Measurements from ENCODE around the gene CCND2. TPM values are rescaled to one million over a fixed set of nuclear protein-coding genes. Genes with fewer than 3 reads are reported as not detected.

CCND2 gene
- total RNA-seq, 1 experiment from 2014 or later, result 194 TPM

DNA sequence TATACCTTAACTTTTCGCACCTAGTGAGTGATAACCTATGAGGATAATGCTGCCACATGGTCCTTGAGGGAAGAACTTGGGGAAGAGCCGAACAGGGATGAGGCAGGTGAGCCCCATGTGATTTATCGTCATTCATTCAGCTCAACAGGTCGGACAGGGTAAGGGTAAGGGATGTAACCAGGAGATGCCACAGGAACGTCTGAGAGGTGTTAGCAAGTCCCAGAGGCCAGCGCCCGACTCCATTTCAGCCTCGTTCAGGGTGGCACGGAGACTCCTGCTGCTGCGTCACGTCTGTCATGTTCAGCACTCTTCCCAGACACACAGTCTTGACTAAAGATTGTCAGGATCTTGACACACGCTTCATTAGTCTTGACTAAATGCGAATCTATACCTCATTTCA lies 24.1 kb downstream of the CCND2 start:
- ChIA-PET POLR2A (no interaction called here), CTCF (interaction anchor here (0.6 to 1.4 kb wide), 2 partner anchors 333 to 826 kb away, joined by 3 read pairs; no protein-coding TSS in a partner anchor)
- Mint-ChIP-seq H3K4me1 (peaks cover 25% of the 10 kb centered on the region), H3K27ac (peak overlapping the region; percentile 71; the same call in 1 of the 2 replicates), H3K4me3 (no peak overlapping the region), H3K9me3 (no peaks in the 10 kb centered on the region), H3K36me3 (peaks cover 87% of the 10 kb centered on the region), H3K27me3 (ENCODE audit: low read depth) (no peaks in the 10 kb centered on the region)
- ATAC-seq (no peak), DNase-seq (ENCODE audit: low spot score) (peak; percentile 4)
- TF ChIP-seq, protein P1, sequence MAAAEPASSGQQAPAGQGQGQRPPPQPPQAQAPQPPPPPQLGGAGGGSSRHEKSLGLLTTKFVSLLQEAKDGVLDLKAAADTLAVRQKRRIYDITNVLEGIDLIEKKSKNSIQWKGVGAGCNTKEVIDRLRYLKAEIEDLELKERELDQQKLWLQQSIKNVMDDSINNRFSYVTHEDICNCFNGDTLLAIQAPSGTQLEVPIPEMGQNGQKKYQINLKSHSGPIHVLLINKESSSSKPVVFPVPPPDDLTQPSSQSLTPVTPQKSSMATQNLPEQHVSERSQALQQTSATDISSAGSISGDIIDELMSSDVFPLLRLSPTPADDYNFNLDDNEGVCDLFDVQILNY (CRISPR knock-in tag; IDR thresholded peaks at IDR 0.05), result no peak
- TF ChIP-seq ATF1 (CRISPR knock-in tag; IDR thresholded peaks at IDR 0.05), result no peak
- no peak for TF ChIP-seq ZNF532 (CRISPR knock-in tag; IDR thresholded peaks at IDR 0.05; ENCODE audit: borderline replicate concordance)
- TF ChIP-seq, protein P2, sequence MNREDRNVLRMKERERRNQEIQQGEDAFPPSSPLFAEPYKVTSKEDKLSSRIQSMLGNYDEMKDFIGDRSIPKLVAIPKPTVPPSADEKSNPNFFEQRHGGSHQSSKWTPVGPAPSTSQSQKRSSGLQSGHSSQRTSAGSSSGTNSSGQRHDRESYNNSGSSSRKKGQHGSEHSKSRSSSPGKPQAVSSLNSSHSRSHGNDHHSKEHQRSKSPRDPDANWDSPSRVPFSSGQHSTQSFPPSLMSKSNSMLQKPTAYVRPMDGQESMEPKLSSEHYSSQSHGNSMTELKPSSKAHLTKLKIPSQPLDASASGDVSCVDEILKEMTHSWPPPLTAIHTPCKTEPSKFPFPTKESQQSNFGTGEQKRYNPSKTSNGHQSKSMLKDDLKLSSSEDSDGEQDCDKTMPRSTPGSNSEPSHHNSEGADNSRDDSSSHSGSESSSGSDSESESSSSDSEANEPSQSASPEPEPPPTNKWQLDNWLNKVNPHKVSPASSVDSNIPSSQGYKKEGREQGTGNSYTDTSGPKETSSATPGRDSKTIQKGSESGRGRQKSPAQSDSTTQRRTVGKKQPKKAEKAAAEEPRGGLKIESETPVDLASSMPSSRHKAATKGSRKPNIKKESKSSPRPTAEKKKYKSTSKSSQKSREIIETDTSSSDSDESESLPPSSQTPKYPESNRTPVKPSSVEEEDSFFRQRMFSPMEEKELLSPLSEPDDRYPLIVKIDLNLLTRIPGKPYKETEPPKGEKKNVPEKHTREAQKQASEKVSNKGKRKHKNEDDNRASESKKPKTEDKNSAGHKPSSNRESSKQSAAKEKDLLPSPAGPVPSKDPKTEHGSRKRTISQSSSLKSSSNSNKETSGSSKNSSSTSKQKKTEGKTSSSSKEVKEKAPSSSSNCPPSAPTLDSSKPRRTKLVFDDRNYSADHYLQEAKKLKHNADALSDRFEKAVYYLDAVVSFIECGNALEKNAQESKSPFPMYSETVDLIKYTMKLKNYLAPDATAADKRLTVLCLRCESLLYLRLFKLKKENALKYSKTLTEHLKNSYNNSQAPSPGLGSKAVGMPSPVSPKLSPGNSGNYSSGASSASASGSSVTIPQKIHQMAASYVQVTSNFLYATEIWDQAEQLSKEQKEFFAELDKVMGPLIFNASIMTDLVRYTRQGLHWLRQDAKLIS (CRISPR knock-in tag; IDR thresholded peaks at IDR 0.05; ENCODE audit: borderline replicate concordance), result no peak
- no peak for TF ChIP-seq OVOL2 (CRISPR knock-in tag; IDR thresholded peaks at IDR 0.05; ENCODE audit: borderline replicate concordance)
- TF ChIP-seq CREB1 (CRISPR knock-in tag; IDR thresholded peaks at IDR 0.05), result no peak
- no peak for TF ChIP-seq NFYB (CRISPR knock-in tag; conservative IDR thresholded peaks at IDR 0.05; ENCODE audit: low read depth)
- no peak for TF ChIP-seq ZBTB21 (CRISPR knock-in tag; IDR thresholded peaks at IDR 0.05; ENCODE audit: borderline replicate concordance)
- no peak for TF ChIP-seq ESRRA (CRISPR knock-in tag; IDR thresholded peaks at IDR 0.05; ENCODE audit: borderline replicate concordance)
- TF ChIP-seq NR2C2 (CRISPR knock-in tag; IDR thresholded peaks at IDR 0.05), result no peak
- no peak for TF ChIP-seq HMGA2 (CRISPR knock-in tag; IDR thresholded peaks at IDR 0.05)

DNA sequence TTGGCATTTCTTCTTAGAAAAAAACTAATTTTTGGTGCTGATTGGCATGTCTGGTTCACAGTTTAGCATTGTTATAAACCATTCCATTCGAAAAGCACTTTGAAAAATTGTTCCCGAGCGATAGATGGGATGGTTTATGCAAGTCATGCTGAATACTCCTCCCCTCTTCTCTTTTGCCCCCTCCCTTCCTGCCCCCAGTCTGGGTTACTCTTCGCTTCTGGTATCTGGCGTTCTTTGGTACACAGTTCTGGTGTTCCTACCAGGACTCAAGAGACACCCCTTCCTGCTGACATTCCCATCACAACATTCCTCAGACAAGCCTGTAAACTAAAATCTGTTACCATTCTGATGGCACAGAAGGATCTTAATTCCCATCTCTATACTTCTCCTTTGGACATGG lies 27.3 kb downstream of the CCND2 start:
- Mint-ChIP-seq H3K4me3 (no peak overlapping the region), H3K4me1 (peaks cover 6% of the 10 kb centered on the region; the same call in 1 of the 2 replicates), H3K27ac (peak overlapping the region; percentile 85), H3K36me3 (peaks cover 88% of the 10 kb centered on the region), H3K27me3 (ENCODE audit: low read depth) (no peaks in the 10 kb centered on the region), H3K9me3 (no peaks in the 10 kb centered on the region)
- POLR2A ChIA-PET, result interaction anchor here (0.7 kb wide), 1 partner anchor 23 kb away, joined by 3 read pairs; no protein-coding TSS in a partner anchor
- ATAC-seq, result no peak
- DNase-seq (ENCODE audit: low spot score), result no peak
- CTCF ChIA-PET, result interaction anchor here (1.1 kb wide), 1 partner anchor 24 kb away, joined by 3 read pairs; no protein-coding TSS in a partner anchor
- TF ChIP-seq TEAD4 (CRISPR knock-in tag; IDR thresholded peaks at IDR 0.05) (no peak), ZNF532 (CRISPR knock-in tag; IDR thresholded peaks at IDR 0.05; ENCODE audit: borderline replicate concordance) (no peak), ATF1 (CRISPR knock-in tag; IDR thresholded peaks at IDR 0.05) (no peak), GRHL2 (CRISPR knock-in tag; IDR thresholded peaks at IDR 0.05; ENCODE audit: insufficient replicate concordance, severe bottlenecking) (no peak)
- TF ChIP-seq, protein P3, sequence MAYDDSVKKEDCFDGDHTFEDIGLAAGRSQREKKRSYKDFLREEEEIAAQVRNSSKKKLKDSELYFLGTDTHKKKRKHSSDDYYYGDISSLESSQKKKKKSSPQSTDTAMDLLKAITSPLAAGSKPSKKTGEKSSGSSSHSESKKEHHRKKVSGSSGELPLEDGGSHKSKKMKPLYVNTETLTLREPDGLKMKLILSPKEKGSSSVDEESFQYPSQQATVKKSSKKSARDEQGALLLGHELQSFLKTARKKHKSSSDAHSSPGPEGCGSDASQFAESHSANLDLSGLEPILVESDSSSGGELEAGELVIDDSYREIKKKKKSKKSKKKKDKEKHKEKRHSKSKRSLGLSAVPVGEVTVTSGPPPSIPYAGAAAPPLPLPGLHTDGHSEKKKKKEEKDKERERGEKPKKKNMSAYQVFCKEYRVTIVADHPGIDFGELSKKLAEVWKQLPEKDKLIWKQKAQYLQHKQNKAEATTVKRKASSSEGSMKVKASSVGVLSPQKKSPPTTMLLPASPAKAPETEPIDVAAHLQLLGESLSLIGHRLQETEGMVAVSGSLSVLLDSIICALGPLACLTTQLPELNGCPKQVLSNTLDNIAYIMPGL (CRISPR knock-in tag; IDR thresholded peaks at IDR 0.05), result no peak
- TF ChIP-seq, protein P4, sequence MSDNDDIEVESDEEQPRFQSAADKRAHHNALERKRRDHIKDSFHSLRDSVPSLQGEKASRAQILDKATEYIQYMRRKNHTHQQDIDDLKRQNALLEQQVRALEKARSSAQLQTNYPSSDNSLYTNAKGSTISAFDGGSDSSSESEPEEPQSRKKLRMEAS (CRISPR knock-in tag; IDR thresholded peaks at IDR 0.05), result no peak
